Gastroesophageal sphincter (tissue), 4 donors: ENCODE measurements around the gene PRKACA. TPM values are rescaled to one million over a fixed set of nuclear protein-coding genes. Genes with fewer than 3 reads are reported as not detected.

Experiments used
- ATAC-seq: fragments of 150-250 bp; one replicate; pipeline ENCODE4 v1.9.1; 2016; ENCODE audit warnings: mild to moderate bottlenecking, moderate library complexity
- H3K27ac ChIP-seq, 4 donors: fragments of 200-600 bp; sonication (generic) in 3 of 4; 1 replicate in 3 of 4; 2 replicates in 1 of 4; pipeline ENCODE4 v1.5.1; 2016 to 2019
- H3K27me3 ChIP-seq: fragments of 200-600 bp; sonication (generic); one replicate; pipeline ENCODE4 v1.5.1; 2019
- H3K36me3 ChIP-seq, 2 donors: fragments of 200-600 bp; sonication (generic); one replicate each; pipeline ENCODE4 v1.5.1; 2019; ENCODE audit warnings: control low read depth in 1 of 2
- H3K4me1 ChIP-seq, 3 donors: fragments of 200-600 bp; sonication (generic); 1 replicate in 2 of 3; 2 replicates in 1 of 3; pipeline ENCODE4 v1.5.1; 2016 to 2019; ENCODE audit warnings: control low read depth in 2 of 3
- H3K4me3 ChIP-seq, 2 donors: fragments of 200-600 bp; sonication (generic); one replicate each; pipeline ENCODE4 v1.5.1; 2019; ENCODE audit warnings: mild to moderate bottlenecking in 1 of 2, moderate library complexity in 1 of 2
- H3K9me3 ChIP-seq, 3 donors: fragments of 200-600 bp; sonication (generic); one replicate each; pipeline ENCODE4 v1.5.1; 2017 to 2019; ENCODE audit warnings: control low read depth in 2 of 3
- CTCF ChIP-seq, 4 experiments: fragments of 200-600 bp in 2 of 4; fragments of 450-650 bp in 2 of 4; sonication (generic) in 1 of 4; IDR thresholded peaks; one replicate each; pipeline ENCODE4 v1.5.1; 2017 to 2019; ENCODE audit warnings: antibody characterized with exemption in 4 of 4, mild to moderate bottlenecking in 2 of 4, moderate library complexity in 2 of 4
- EP300 ChIP-seq: sonication (generic); formaldehyde crosslinking; IDR thresholded peaks from one replicate; pipeline ENCODE4 v1.6.1; 2017; ENCODE audit warnings: antibody characterized with exemption, mild to moderate bottlenecking
- POLR2A ChIP-seq, 2 donors: fragments of 450-650 bp; IDR thresholded peaks; one replicate each; pipeline ENCODE4 v1.6.1; 2017; ENCODE audit warnings: antibody characterized with exemption in 2 of 2, mild to moderate bottlenecking in 2 of 2, moderate library complexity in 1 of 2
- POLR2AphosphoS5 ChIP-seq: sonication (generic); formaldehyde crosslinking; IDR thresholded peaks from one replicate; pipeline ENCODE4 v1.6.1; 2017; ENCODE audit warnings: antibody characterized with exemption
- WGBS, 2 donors: methylation state at CpG; one replicate each; pipeline ENCODE4 v1.1.5; 2018; ENCODE audit warnings: low coverage in 1 of 2; 5-methylcytosine and 5-hydroxymethylcytosine counted together
- total RNA-seq, 4 donors: library from RNA; depleted of rRNA; stranded (reverse); fragments of >200 nt; gene quantifications; one replicate each; pipeline ENCODE4 v1.1.0, GENCODE V29; 2016

The PRKACA gene
- total RNA-seq, 4 donors from 2014 or later: 62.3 to 138 (median 76.6) TPM

- H3K27me3 ChIP-seq: no peaks in the 10 kb centered on the region
- 92 to 94% methylated on average over 5 to 6 of the region's 12 CpGs for WGBS, 2 donors
These were observed 35.2 kb upstream of the PRKACA start for GRCh38 chr19:14152713-14153112.

GRCh38 chr19:14150770-14151661 is 33.5 kb upstream of the PRKACA start:
- H3K36me3 ChIP-seq: peaks cover 0 to 54% of the 10 kb centered on the region in 2 donors
- no peaks in the 10 kb centered on the region for H3K9me3 ChIP-seq
- H3K4me1 ChIP-seq: peaks cover 3 to 35% (median 23%) of the 10 kb centered on the region in 3 donors
- peak overlapping the region in 3 of 4 donors; percentile 76 to 84 (median 83) for H3K27ac ChIP-seq
- WGBS, 2 donors: no CpG with 5 or more reads among the region's 47 CpGs
- no peak for ATAC-seq
- TF ChIP-seq CTCF (IDR thresholded peaks at IDR 0.05) (no peak), POLR2AphosphoS5 (no peak), EP300 (no peak)
- H3K4me3 ChIP-seq: no peak overlapping the region
- H3K27me3 ChIP-seq: no peaks in the 10 kb centered on the region

More at GRCh38 chr19:14152713-14153112, 35.2 kb upstream of the PRKACA start:
- peaks cover 3 to 34% (median 23%) of the 10 kb centered on the region in 3 donors for H3K4me1 ChIP-seq
- peaks cover 0 to 71% of the 10 kb centered on the region in 2 donors for H3K36me3 ChIP-seq
- no peak for ATAC-seq
- H3K9me3 ChIP-seq: no peaks in the 10 kb centered on the region
- no peak overlapping the region for H3K4me3 ChIP-seq
- no peak overlapping the region for H3K27ac ChIP-seq
- no peak for TF ChIP-seq EP300
- no peak for TF ChIP-seq CTCF (IDR thresholded peaks at IDR 0.05)
- no peak for TF ChIP-seq POLR2AphosphoS5
- no peak for TF ChIP-seq POLR2A (IDR thresholded peaks at IDR 0.05)

- no peaks in the 10 kb centered on the region for H3K9me3 ChIP-seq
- TF ChIP-seq CTCF (IDR thresholded peaks at IDR 0.05) (peak in 2 of 4 experiments; percentile 21 to 27), POLR2A (IDR thresholded peaks at IDR 0.05) (no peak)
- peaks cover 3 to 35% (median 23%) of the 10 kb centered on the region in 3 donors for H3K4me1 ChIP-seq
- peak overlapping the region; percentile 27 to 84 (median 80) for H3K27ac ChIP-seq
- no peaks in the 10 kb centered on the region for H3K27me3 ChIP-seq
- 27% methylated on average over 5 of the region's 10 CpGs; no CpG with 5 or more reads in 1 of the 2 donors for WGBS, 2 donors
- peaks cover 0 to 46% of the 10 kb centered on the region in 2 donors for H3K36me3 ChIP-seq
- peak overlapping the region in 1 of 2 donors; percentile 34 for H3K4me3 ChIP-seq
- ATAC-seq: no peak
These were observed 32.6 kb upstream of the PRKACA start for GRCh38 chr19:14150041-14150769.

- peaks cover 0 to 39% of the 10 kb centered on the region in 2 donors for H3K36me3 ChIP-seq
- H3K27ac ChIP-seq: peak overlapping the region; percentile 27 to 84 (median 80)
- no peaks in the 10 kb centered on the region for H3K27me3 ChIP-seq
- peaks cover 3 to 35% (median 23%) of the 10 kb centered on the region in 3 donors for H3K4me1 ChIP-seq
- H3K9me3 ChIP-seq: no peaks in the 10 kb centered on the region
- peak; percentile 68 for ATAC-seq
- TF ChIP-seq POLR2A (IDR thresholded peaks at IDR 0.05) (no peak), EP300 (no peak), POLR2AphosphoS5 (no peak), CTCF (IDR thresholded peaks at IDR 0.05) (no peak)
- WGBS, 2 donors: 0% methylated on average over 4 to 14 of the region's 21 CpGs
- H3K4me3 ChIP-seq: peak overlapping the region in 1 of 2 donors; percentile 34
These were observed 32.0 kb upstream of the PRKACA start for GRCh38 chr19:14149509-14149994.
